Left ventricle myocardium inferior (tissue), 1 donor: Measurements from ENCODE around the gene PRKAA1. TPM values are rescaled to one million over a fixed set of nuclear protein-coding genes. Genes with fewer than 3 reads are reported as not detected.

ENCODE experiments used
- DNase-seq: peaks from one replicate; pipeline ENCODE4 v3.0.0-alpha.2; 2020
- H3K27ac ChIP-seq: fragments of 200-600 bp; replicated peaks from 2 replicates; pipeline ENCODE4 v1.8.0; 2021
- H3K27me3 ChIP-seq: fragments of 200-600 bp; 2 replicates; pipeline ENCODE4 v1.8.0; 2021; ENCODE audit warnings: low read depth
- H3K36me3 ChIP-seq: fragments of 200-600 bp; 2 replicates; pipeline ENCODE4 v1.8.0; 2021
- H3K4me1 ChIP-seq: fragments of 200-600 bp; 2 replicates; pipeline ENCODE4 v1.8.0; 2021
- H3K4me3 ChIP-seq: fragments of 200-600 bp; 2 replicates; pipeline ENCODE4 v1.8.0; 2021; ENCODE audit warnings: mild to moderate bottlenecking, moderate library complexity
- H3K9me3 ChIP-seq: fragments of 200-600 bp; replicated peaks from 2 replicates; pipeline ENCODE4 v1.8.0; 2021
- intact Hi-C: fragments of 100-400 bp; cut with micrococcal nuclease; formaldehyde crosslinking; loops from one replicate; pipeline ENCODE4 v1.11.0; 2022
- total RNA-seq: library from RNA; stranded (reverse); fragmentation: NEBNext Ultra II Directional; extraction: Animal tissue kit (Norgen Biotek cat#: 25700); gene quantifications from one replicate; pipeline ENCODE4 v1.2.1, GENCODE V29; 2021
- TF ChIP-seq, protein P1 (sequence below): fragments of 200-600 bp; IDR thresholded peaks from 2 replicates; pipeline ENCODE4 v1.8.0; 2021; ENCODE audit warnings: antibody characterized with exemption, mild to moderate bottlenecking, borderline replicate concordance
- donor health status: DM: no; HTN: yes; CAD: no; lungs with severe emphysema.

PRKAA1 gene
- total RNA-seq, 1 donor from 2014 or later: 38.5 TPM

DNA sequence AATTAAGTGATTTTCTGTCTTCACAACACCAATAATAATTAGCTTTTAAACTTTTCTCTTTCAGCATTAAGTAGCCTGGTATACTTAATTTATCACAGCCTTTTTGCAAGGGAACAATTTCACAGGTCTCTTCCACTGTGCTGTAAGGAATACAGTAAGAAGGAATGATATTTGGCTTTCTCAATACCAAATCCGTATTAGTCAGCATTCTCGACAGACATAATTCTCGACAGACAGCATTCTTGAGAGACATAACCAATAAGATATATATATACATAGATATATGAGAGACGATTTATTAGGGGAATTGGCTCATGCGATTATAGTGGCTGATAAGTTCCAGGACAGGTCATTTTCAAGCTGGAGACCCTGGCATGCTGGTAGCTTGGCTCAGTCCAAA is 18.0 kb downstream of the PRKAA1 start:
- Histone ChIP-seq H3K4me3 (no peak overlapping the region), H3K9me3 (no peaks in the 10 kb centered on the region), H3K4me1 (peaks cover 62% of the 10 kb centered on the region), H3K36me3 (peaks cover 25% of the 10 kb centered on the region), H3K27ac (no peak overlapping the region), H3K27me3 (no peaks in the 10 kb centered on the region)
- TF ChIP-seq, protein P1, sequence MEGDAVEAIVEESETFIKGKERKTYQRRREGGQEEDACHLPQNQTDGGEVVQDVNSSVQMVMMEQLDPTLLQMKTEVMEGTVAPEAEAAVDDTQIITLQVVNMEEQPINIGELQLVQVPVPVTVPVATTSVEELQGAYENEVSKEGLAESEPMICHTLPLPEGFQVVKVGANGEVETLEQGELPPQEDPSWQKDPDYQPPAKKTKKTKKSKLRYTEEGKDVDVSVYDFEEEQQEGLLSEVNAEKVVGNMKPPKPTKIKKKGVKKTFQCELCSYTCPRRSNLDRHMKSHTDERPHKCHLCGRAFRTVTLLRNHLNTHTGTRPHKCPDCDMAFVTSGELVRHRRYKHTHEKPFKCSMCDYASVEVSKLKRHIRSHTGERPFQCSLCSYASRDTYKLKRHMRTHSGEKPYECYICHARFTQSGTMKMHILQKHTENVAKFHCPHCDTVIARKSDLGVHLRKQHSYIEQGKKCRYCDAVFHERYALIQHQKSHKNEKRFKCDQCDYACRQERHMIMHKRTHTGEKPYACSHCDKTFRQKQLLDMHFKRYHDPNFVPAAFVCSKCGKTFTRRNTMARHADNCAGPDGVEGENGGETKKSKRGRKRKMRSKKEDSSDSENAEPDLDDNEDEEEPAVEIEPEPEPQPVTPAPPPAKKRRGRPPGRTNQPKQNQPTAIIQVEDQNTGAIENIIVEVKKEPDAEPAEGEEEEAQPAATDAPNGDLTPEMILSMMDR: no peak
- intact Hi-C loops: no loop called here
- no peak for DNase-seq

DNA sequence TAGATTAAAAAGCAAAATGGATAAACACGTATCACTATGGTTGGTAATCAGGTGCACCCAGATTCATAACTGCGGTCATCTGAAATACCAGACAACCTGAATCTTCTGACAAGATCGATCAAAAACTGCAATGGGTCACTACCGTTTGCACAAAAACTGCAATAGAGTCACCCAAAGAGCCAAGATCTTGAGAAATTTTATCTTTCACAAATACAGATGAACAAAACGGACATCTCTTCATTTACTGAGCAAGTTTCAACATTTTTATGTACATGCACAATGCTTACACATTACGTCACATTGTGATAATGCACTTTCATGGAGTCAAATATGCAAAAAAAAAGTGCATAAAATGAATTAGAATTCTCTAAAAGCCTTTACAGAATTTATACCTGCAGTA is 18.6 kb downstream of the PRKAA1 start:
- peaks cover 31% of the 10 kb centered on the region for H3K36me3 ChIP-seq
- TF ChIP-seq, protein P1: no peak
- H3K27ac ChIP-seq: no peak overlapping the region
- peaks cover 61% of the 10 kb centered on the region for H3K4me1 ChIP-seq
- no peak overlapping the region for H3K4me3 ChIP-seq
- no peaks in the 10 kb centered on the region for H3K27me3 ChIP-seq
- intact Hi-C loops: no loop called here
- H3K9me3 ChIP-seq: no peaks in the 10 kb centered on the region
- no peak for DNase-seq

DNA sequence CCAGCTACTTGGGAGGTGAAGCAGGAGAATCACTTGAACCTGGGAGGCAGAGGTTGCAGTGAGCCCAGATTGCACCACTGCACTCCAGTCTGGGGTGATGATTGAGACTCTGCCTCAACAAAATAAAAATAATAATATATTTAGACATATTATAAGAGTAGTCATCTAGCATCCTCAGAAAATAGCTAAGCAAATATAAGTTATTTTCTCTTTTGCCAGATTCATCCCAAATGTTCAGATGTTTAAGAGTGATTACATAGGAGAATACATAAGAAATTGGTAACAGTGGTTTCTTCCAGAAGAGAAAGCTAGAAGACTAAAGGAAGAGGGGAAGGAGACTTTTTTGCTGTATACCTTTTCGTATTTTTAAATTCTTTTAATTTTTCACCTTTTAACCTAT is 20.0 kb downstream of the PRKAA1 start:
- H3K36me3 ChIP-seq: peaks cover 44% of the 10 kb centered on the region
- intact Hi-C loops: no loop called here
- H3K4me3 ChIP-seq: no peak overlapping the region
- no peaks in the 10 kb centered on the region for H3K9me3 ChIP-seq
- H3K4me1 ChIP-seq: peaks cover 48% of the 10 kb centered on the region
- TF ChIP-seq, protein P1: no peak
- H3K27ac ChIP-seq: no peak overlapping the region
- no peak for DNase-seq
- no peaks in the 10 kb centered on the region for H3K27me3 ChIP-seq

DNA sequence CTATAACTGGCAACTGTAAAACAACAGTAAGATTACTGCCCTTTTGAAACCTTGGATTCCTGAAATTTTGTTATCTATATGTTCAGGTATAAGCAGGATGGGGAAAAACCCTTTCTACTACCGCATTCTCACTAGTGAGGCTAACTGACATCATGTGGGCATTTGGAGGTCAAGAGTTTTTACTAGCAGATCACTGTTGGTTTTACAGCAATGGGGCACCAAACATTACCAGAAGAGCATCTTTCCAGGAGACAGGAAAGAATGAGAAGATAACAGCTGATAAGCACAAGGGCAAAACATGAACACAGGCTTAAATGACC is 21.6 kb downstream of the PRKAA1 start:
- no peak for DNase-seq
- Histone ChIP-seq H3K27ac (no peak overlapping the region), H3K4me3 (no peak overlapping the region), H3K9me3 (no peaks in the 10 kb centered on the region), H3K36me3 (peaks cover 53% of the 10 kb centered on the region), H3K27me3 (no peaks in the 10 kb centered on the region), H3K4me1 (peaks cover 32% of the 10 kb centered on the region)
- TF ChIP-seq, protein P1: no peak
- intact Hi-C loops: no loop called here

DNA sequence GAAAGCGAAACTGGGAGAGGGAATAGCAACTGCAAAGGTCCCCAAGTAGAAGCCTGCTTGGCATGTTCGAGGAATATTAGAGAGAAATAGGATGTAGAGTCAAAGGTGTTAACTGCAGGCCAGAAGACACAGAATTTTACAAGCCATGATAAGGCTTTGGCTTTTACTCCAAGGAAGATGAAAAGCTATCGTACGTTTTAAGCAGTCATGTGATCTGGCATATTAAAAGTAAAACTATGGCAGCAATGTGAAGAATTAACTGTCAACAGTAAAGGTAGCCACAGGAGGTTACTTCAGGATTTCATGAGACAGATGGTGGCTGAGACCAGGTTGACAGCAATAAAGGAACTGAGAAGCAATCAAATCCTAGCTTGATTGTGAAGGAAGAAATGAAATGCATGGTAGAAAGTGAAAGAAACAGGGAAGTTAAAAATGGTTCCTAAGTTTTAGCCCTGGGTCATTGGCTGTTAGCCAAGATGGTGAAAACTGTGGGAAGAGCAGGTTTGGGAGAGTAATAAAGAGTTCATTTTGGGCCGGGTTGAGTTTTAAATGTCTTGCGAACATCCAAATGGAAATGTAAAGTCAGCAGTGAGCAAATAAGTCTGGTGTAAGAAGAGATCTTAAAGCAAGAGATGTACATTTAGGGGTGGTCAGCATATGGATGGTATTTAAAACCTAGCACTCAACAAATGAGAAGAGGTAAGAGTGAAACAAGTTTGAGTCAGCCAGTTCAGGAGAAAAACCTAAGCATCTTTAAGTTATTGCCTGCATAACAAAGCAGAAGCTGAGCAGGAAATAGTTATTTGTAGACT is 22.1 kb downstream of the PRKAA1 start:
- intact Hi-C loops: no loop called here
- H3K9me3 ChIP-seq: no peaks in the 10 kb centered on the region

More for the DNA sequence above, 22.1 kb downstream of the PRKAA1 start:
- Histone ChIP-seq H3K36me3 (peaks cover 58% of the 10 kb centered on the region), H3K4me1 (peaks cover 27% of the 10 kb centered on the region), H3K4me3 (no peak overlapping the region), H3K27ac (no peak overlapping the region), H3K27me3 (no peaks in the 10 kb centered on the region)
- DNase-seq: no peak
- TF ChIP-seq, protein P1: no peak
